ENCODE measurements around the gene WLS. TPM values are rescaled to one million over a fixed set of nuclear protein-coding genes. Genes with fewer than 3 reads are reported as not detected.

WLS gene
- total RNA-seq, 2 donors from 2014 or later: 73.9 to 80.1 TPM

DNA sequence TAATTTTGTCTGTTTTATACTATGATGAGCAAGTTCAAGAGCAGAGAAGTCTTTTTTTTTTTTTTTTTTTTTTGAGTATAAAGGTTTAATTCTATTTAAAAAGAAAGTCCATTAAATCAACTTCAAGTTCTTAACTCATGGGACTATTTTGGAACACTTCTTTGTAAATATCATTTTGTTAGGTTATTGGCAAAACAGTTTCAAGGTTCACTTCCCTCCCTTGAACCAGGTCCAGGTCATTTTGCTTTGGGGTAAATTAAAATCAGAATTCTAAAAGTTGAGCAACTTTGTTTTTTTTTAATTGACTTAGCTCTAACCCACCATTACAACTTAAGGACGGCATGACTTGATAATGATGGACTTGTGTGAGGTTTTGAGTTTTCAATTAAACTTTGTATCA lies 72.3 kb downstream of the WLS start:
- DNase-seq (ENCODE audit: low spot score) (no peak), ATAC-seq (ENCODE audit: insufficient number of reproducible peaks, low FRiP score, low read depth) (no peak)
- H3K27me3 ChIP-seq (replicated peaks; ENCODE audit: insufficient read depth): no peaks in the 10 kb centered on the region
- TF ChIP-seq, protein P1, sequence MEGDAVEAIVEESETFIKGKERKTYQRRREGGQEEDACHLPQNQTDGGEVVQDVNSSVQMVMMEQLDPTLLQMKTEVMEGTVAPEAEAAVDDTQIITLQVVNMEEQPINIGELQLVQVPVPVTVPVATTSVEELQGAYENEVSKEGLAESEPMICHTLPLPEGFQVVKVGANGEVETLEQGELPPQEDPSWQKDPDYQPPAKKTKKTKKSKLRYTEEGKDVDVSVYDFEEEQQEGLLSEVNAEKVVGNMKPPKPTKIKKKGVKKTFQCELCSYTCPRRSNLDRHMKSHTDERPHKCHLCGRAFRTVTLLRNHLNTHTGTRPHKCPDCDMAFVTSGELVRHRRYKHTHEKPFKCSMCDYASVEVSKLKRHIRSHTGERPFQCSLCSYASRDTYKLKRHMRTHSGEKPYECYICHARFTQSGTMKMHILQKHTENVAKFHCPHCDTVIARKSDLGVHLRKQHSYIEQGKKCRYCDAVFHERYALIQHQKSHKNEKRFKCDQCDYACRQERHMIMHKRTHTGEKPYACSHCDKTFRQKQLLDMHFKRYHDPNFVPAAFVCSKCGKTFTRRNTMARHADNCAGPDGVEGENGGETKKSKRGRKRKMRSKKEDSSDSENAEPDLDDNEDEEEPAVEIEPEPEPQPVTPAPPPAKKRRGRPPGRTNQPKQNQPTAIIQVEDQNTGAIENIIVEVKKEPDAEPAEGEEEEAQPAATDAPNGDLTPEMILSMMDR (IDR thresholded peaks at IDR 0.05): no peak
- no peaks in the 10 kb centered on the region for H3K9me3 ChIP-seq
- H3K36me3 ChIP-seq: peaks cover 21% of the 10 kb centered on the region
- H3K4me1 ChIP-seq (ENCODE audit: control insufficient read depth in 1 of 2, low read depth in 2 of 2): no peaks in the 10 kb centered on the region
- H3K4me3 ChIP-seq: no peak overlapping the region
- no peak overlapping the region for H3K27ac ChIP-seq

DNA sequence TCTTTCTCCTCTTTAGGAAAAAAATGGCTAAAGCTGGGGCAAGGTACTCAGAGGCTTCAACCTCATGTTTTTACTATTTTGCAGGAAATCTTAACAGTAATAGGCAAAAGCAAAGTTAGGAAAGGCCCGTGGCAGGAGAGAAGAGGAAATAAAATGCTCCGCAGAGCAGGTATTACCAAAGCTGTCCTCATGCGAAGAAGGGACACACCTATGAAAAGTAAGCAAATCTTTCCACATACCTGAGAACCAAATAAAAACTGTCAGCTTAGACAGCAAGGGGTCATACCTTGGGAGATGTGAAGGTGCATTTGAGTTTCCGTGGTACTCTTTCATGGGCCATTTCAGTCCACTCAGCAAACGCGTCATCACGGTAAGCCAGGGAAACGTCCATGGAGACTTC lies 73.5 kb downstream of the WLS start:
- no peaks in the 10 kb centered on the region for H3K27me3 ChIP-seq (replicated peaks; ENCODE audit: insufficient read depth)
- no peak for DNase-seq (ENCODE audit: low spot score)
- H3K4me1 ChIP-seq (ENCODE audit: control insufficient read depth in 1 of 2, low read depth in 2 of 2): no peaks in the 10 kb centered on the region
- no peaks in the 10 kb centered on the region for H3K9me3 ChIP-seq
- peaks cover 21% of the 10 kb centered on the region for H3K36me3 ChIP-seq
- ATAC-seq (ENCODE audit: insufficient number of reproducible peaks, low FRiP score, low read depth): no peak
- no peak overlapping the region for H3K27ac ChIP-seq
- TF ChIP-seq, protein P1 (IDR thresholded peaks at IDR 0.05): no peak
- no peak overlapping the region for H3K4me3 ChIP-seq

DNA sequence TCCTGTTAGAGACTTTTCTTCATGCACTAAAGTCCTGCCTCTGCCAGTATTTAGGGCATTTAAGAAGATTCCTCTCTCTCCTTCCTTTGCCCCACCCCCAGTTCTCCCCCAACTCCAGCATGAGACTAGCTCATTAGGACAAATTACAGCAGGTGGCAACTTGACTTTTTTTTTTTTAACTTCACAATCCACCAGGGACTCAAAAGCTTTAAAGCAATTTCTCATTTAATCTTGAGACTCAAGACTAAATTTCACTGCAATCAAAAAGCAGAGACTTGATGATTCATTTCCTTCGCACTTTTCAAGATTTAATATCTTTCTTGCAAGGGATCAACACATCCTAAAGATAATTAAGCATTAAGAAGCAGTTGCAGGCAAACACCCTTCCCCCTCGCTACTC lies 74.9 kb downstream of the WLS start:
- H3K27me3 ChIP-seq (replicated peaks; ENCODE audit: insufficient read depth): no peaks in the 10 kb centered on the region
- DNase-seq (ENCODE audit: low spot score) (no peak), ATAC-seq (ENCODE audit: insufficient number of reproducible peaks, low FRiP score, low read depth) (no peak)
- H3K4me1 ChIP-seq (ENCODE audit: control insufficient read depth in 1 of 2, low read depth in 2 of 2): no peaks in the 10 kb centered on the region
- peaks cover 25% of the 10 kb centered on the region for H3K36me3 ChIP-seq
- no peaks in the 10 kb centered on the region for H3K9me3 ChIP-seq
- H3K27ac ChIP-seq: no peak overlapping the region
- TF ChIP-seq, protein P1 (IDR thresholded peaks at IDR 0.05): no peak
- no peak overlapping the region for H3K4me3 ChIP-seq

DNA sequence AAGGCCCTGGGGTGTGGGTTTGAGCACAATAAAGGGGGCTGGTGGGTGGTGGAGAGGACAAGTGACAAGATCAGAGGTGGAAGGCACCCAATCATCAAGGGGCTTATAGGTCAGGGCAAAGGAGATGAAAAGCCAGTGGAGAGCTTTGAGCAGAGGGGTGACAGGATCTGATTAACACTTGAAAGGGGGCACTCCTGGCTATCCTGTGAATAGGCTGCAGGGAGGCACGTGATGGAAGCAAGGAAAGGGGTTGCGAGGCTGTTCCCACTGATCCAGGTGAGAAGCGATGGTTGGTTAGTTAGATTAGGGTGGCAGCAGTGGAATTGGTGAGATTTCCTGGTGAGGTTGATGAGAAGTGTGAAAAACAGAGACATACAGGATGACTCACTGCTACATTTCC lies 80.6 kb downstream of the WLS start:
- H3K36me3 ChIP-seq: peaks cover 29% of the 10 kb centered on the region
- H3K9me3 ChIP-seq: no peaks in the 10 kb centered on the region
- ATAC-seq (ENCODE audit: insufficient number of reproducible peaks, low FRiP score, low read depth) (no peak), DNase-seq (ENCODE audit: low spot score) (no peak)
- no peak overlapping the region for H3K4me3 ChIP-seq
- H3K4me1 ChIP-seq (ENCODE audit: control insufficient read depth in 1 of 2, low read depth in 2 of 2): no peaks in the 10 kb centered on the region
- no peaks in the 10 kb centered on the region for H3K27me3 ChIP-seq (replicated peaks; ENCODE audit: insufficient read depth)
- TF ChIP-seq, protein P1 (IDR thresholded peaks at IDR 0.05): no peak
- H3K27ac ChIP-seq: no peak overlapping the region

DNA sequence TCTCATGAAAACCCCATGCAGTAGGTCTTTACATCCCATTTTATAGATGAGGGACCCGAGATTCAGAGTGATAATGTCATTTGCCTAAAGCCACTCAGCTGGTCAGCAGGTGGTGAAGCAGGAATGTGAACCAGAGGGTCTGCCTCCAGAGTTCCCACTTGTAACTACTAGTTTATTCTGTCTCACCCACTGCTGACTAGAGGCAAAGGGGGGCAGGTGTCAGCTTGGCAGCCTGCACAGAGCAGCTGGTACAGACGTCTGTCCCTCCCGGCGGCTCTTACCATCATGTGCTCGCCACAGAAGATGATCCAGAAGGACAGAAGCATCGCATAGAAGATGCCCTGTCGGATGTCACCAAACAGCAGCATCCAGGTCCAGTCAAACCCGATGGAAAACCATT lies 82.4 kb downstream of the WLS start:
- Histone ChIP-seq H3K4me1 (ENCODE audit: control insufficient read depth in 1 of 2, low read depth in 2 of 2) (no peaks in the 10 kb centered on the region), H3K27ac (no peak overlapping the region), H3K4me3 (no peak overlapping the region), H3K36me3 (peaks cover 28% of the 10 kb centered on the region), H3K27me3 (replicated peaks; ENCODE audit: insufficient read depth) (no peaks in the 10 kb centered on the region), H3K9me3 (no peaks in the 10 kb centered on the region)
- TF ChIP-seq, protein P1 (IDR thresholded peaks at IDR 0.05): no peak
- ATAC-seq (ENCODE audit: insufficient number of reproducible peaks, low FRiP score, low read depth) (no peak), DNase-seq (ENCODE audit: low spot score) (no peak)
